Measurements from ENCODE around the gene FXYD6. TPM values are rescaled to one million over a fixed set of nuclear protein-coding genes. Genes with fewer than 3 reads are reported as not detected.

Gene FXYD6
- total RNA-seq, 1 experiment from 2014 or later = not detected

DNA sequence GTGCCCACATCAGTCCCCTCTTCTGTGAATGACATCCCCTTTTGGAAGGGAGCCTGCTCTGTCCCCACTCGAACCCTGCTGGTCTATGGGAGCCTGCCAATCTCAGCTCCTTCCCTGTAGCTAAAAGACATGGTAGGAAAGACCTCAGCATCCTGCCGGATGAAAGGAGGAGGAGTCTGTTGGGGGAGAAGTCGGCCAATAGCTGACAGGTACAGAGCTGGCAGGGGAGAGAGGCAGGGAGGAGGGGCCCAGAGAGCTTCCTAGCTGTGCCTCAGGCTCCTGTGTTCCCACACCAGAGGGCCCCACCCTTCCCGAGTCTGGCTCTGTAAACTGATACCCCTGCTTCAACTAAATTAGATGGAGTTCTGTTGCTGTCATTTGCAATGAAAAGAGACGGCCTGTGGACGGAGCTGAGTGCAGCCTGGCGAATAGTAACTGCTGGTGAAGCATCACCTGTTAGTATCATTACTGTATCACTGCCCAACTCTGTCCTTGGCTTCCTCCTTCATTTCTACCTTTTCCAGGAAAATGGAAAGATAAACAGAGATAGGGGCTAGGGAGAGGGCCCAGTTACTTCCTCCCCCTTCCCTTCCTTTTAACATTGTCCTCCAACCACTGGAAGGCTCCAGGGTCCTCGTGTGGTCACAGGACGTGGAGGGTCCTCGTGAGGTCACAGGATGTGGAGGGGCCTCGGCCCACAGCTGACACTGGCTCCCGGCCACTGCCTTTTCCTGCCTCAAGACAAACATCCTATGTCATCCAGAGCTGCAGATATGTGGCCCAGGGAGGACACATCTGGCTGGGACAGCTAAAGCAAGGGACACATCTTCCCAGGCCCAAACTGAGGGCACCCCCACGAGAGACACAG, 15.1 kb downstream of the FXYD6 start:
- H3K9me2 ChIP-seq (replicated peaks; ENCODE audit: low read length) = no peaks in the 10 kb centered on the region
- H4K20me1 ChIP-seq (ENCODE audit: low read length) = no peaks in the 10 kb centered on the region
- ATAC-seq = peak; percentile 33; the same call in 1 of the 2 replicates
- peaks cover 91% of the 10 kb centered on the region for H3K27me3 ChIP-seq (ENCODE audit: low read length)
- no peak for TF ChIP-seq EZH2 (IDR thresholded peaks at IDR 0.05; ENCODE audit: low read length, unreplicated experiment)
- TF ChIP-seq, protein P1, sequence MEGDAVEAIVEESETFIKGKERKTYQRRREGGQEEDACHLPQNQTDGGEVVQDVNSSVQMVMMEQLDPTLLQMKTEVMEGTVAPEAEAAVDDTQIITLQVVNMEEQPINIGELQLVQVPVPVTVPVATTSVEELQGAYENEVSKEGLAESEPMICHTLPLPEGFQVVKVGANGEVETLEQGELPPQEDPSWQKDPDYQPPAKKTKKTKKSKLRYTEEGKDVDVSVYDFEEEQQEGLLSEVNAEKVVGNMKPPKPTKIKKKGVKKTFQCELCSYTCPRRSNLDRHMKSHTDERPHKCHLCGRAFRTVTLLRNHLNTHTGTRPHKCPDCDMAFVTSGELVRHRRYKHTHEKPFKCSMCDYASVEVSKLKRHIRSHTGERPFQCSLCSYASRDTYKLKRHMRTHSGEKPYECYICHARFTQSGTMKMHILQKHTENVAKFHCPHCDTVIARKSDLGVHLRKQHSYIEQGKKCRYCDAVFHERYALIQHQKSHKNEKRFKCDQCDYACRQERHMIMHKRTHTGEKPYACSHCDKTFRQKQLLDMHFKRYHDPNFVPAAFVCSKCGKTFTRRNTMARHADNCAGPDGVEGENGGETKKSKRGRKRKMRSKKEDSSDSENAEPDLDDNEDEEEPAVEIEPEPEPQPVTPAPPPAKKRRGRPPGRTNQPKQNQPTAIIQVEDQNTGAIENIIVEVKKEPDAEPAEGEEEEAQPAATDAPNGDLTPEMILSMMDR (conservative IDR thresholded peaks at IDR 0.05; ENCODE audit: low read depth, low read length) = no peak
- TF ChIP-seq EZH2phosphoT487 (IDR thresholded peaks at IDR 0.05; ENCODE audit: borderline replicate concordance, low read length) = no peak
- H3K36me3 ChIP-seq (ENCODE audit: low read depth, low read length) = no peaks in the 10 kb centered on the region
- H3K9ac ChIP-seq (ENCODE audit: low read length) = no peak overlapping the region
- no peaks in the 10 kb centered on the region for H3K9me3 ChIP-seq (ENCODE audit: low read length)
- ChIA-PET POLR2A (ENCODE audit: unreplicated experiment) (interaction anchor here (0.6 kb wide), 1 partner anchor 1166 kb away, joined by 3 read pairs; no protein-coding TSS in a partner anchor), CTCF (no interaction called here)
- H2AFZ ChIP-seq (ENCODE audit: low read length) = no peak overlapping the region
- no TSS peak for BruUV-seq (replicated peaks)
- no peaks in the 10 kb centered on the region for H3K4me1 ChIP-seq (ENCODE audit: insufficient read depth, low read length)
- no peak overlapping the region for H3K4me2 ChIP-seq (ENCODE audit: low read length)
- H3K4me3 ChIP-seq (ENCODE audit: low read length) = no peak overlapping the region
- peak; percentile 30 for DNase-seq
- no peak overlapping the region for H3K27ac ChIP-seq (ENCODE audit: low read length)
- no peaks in the 10 kb centered on the region for H3F3A ChIP-seq (ENCODE audit: low read length, unreplicated experiment)
- no peaks in the 10 kb centered on the region for H3K79me2 ChIP-seq (ENCODE audit: low read length)
- intact Hi-C loops (cut with micrococcal nuclease) = no loop called here

DNA sequence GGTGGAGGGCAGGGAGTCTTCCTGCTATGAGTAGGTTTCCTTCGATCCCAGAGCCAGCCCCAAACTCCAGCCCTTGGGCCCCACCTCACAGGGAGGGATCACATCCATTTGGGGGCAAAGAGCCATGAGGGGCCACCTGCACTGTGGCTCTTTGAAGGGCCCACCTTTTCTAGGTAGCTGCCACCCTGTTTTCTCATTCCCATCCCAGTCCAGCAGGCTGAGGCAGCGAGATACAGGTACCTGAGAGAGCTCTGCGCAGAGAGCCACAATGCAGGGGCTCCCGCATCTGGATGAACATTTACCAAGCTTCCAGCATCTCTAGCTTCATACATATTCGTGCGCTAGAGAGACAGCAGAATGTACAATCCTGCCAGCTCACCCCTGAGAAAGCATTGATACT, 16.3 kb downstream of the FXYD6 start:
- Histone ChIP-seq H3K9me3 (ENCODE audit: low read length) (no peaks in the 10 kb centered on the region), H3K36me3 (ENCODE audit: low read depth, low read length) (no peaks in the 10 kb centered on the region), H2AFZ (ENCODE audit: low read length) (no peak overlapping the region), H3K9ac (ENCODE audit: low read length) (no peak overlapping the region), H3K4me3 (ENCODE audit: low read length) (no peak overlapping the region), H3F3A (ENCODE audit: low read length, unreplicated experiment) (no peaks in the 10 kb centered on the region), H3K4me1 (ENCODE audit: insufficient read depth, low read length) (no peaks in the 10 kb centered on the region), H3K79me2 (ENCODE audit: low read length) (no peaks in the 10 kb centered on the region), H3K27me3 (ENCODE audit: low read length) (peaks cover 91% of the 10 kb centered on the region), H3K27ac (ENCODE audit: low read length) (no peak overlapping the region), H3K9me2 (replicated peaks; ENCODE audit: low read length) (no peaks in the 10 kb centered on the region), H4K20me1 (ENCODE audit: low read length) (no peaks in the 10 kb centered on the region), H3K4me2 (ENCODE audit: low read length) (no peak overlapping the region)
- BruUV-seq (replicated peaks) = no TSS peak
- TF ChIP-seq EZH2 (IDR thresholded peaks at IDR 0.05; ENCODE audit: low read length, unreplicated experiment) (no peak), EZH2phosphoT487 (IDR thresholded peaks at IDR 0.05; ENCODE audit: borderline replicate concordance, low read length) (no peak)
- TF ChIP-seq, protein P1 (conservative IDR thresholded peaks at IDR 0.05; ENCODE audit: low read depth, low read length) = no peak
- CTCF ChIA-PET = no interaction called here
- DNase-seq (no peak), ATAC-seq (no peak)
- intact Hi-C loops (cut with micrococcal nuclease) = no loop called here
- POLR2A ChIA-PET (ENCODE audit: unreplicated experiment) = no interaction called here

DNA sequence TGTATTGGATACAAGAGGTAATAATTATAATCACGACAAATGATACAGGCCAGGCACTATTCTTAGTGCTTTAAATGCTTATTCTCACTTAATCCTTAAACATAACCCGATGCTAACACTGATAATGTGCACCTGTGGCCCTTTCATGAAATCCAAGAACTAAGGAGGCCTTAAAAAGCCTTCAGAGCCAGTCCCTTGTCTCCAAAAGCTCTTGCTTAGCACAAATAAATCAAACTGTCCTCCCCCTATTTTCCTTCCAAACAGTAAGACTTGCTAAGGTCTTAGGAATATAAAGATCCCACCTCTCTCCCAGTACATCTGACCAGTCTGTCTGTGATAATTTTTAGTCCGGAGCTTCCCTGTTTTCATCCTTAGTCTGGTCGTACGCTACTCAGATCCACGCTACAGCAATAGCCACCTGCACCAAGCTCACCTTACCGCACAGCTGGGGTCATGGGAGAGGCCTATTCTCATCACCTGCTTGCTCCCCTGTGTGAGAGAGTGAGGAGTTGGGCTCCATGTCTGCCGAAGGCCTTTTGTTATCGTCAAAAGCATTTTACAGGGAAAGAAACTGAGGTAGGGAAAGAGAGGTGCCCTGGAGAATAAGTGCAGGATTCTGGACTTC, 16.9 kb downstream of the FXYD6 start:
- BruUV-seq (replicated peaks) = no TSS peak
- no peak overlapping the region for H3K27ac ChIP-seq (ENCODE audit: low read length)
- H3K36me3 ChIP-seq (ENCODE audit: low read depth, low read length) = no peaks in the 10 kb centered on the region
- H3K79me2 ChIP-seq (ENCODE audit: low read length) = no peaks in the 10 kb centered on the region
- no peaks in the 10 kb centered on the region for H4K20me1 ChIP-seq (ENCODE audit: low read length)
- ChIA-PET CTCF (no interaction called here), POLR2A (ENCODE audit: unreplicated experiment) (no interaction called here)
- H3K9me2 ChIP-seq (replicated peaks; ENCODE audit: low read length) = no peaks in the 10 kb centered on the region
- no peaks in the 10 kb centered on the region for H3K4me1 ChIP-seq (ENCODE audit: insufficient read depth, low read length)
- no peak overlapping the region for H3K4me3 ChIP-seq (ENCODE audit: low read length)
- no peaks in the 10 kb centered on the region for H3K9me3 ChIP-seq (ENCODE audit: low read length)
- no peak for DNase-seq
- no peak overlapping the region for H3K9ac ChIP-seq (ENCODE audit: low read length)
- no peak overlapping the region for H2AFZ ChIP-seq (ENCODE audit: low read length)
- peaks cover 91% of the 10 kb centered on the region for H3K27me3 ChIP-seq (ENCODE audit: low read length)
- no peaks in the 10 kb centered on the region for H3F3A ChIP-seq (ENCODE audit: low read length, unreplicated experiment)
- ATAC-seq = no peak
- H3K4me2 ChIP-seq (ENCODE audit: low read length) = no peak overlapping the region
- intact Hi-C loops (cut with micrococcal nuclease) = no loop called here
- TF ChIP-seq, protein P1 (conservative IDR thresholded peaks at IDR 0.05; ENCODE audit: low read depth, low read length) = no peak
- TF ChIP-seq EZH2phosphoT487 (IDR thresholded peaks at IDR 0.05; ENCODE audit: borderline replicate concordance, low read length) (no peak), EZH2 (IDR thresholded peaks at IDR 0.05; ENCODE audit: low read length, unreplicated experiment) (no peak)
